Heart left ventricle (tissue), 13 donors: ENCODE data around the gene LRRC32.

Source experiments
- POLR2A ChIP-seq, 2 donors: fragments of 450-650 bp; IDR thresholded peaks; one replicate each; pipeline ENCODE4 v1.6.1; 2017; ENCODE audit warnings: antibody characterized with exemption in 2 of 2, mild to moderate bottlenecking in 2 of 2, moderate library complexity in 2 of 2
- TF ChIP-seq, protein P1 (sequence below), 12 donors: fragments of 200-600 bp; sonication (generic) in 4 of 12; IDR thresholded peaks; one replicate each; pipeline versions ENCODE4 v1.5.0 to v1.8.0; 2018 to 2022; ENCODE audit warnings: antibody characterized with exemption in 12 of 12, mild to moderate bottlenecking in 5 of 12
- donor health status: ischemic (EF 13 %, LVEDD 7.1; RV severe dilation, severe dysfunction).
- donor health status: DM: no; HTN: yes; CAD: no.
- donor health status: DM: no; HTN: no; CAD: no.
- donor health status: ischemic (EF 25% LVEDD 6.9; RV normal size, moderate dysfunction).
- donor health status: ischemic (EF 25% LVEDD 5.7; RV mildly dilated, moderate dysfunction).
- donor health status: ischemic (EF 35%, LVEDD 5.7; RV mildly dilated, moderate dysfunction).
- donor health status: nonischemic (EF 11% LVEDD 7.7; RV severe dilation, severe dysfunction).
- donor health status: DM: yes; HTN: yes; CAD: no.
- donor health status: PGD.
- donor health status: ischemic (EF 29% LVEDD 5.4; RV normal size, mild dysfunction).
- donor health status: nonischemic (EF 23%, LVEDD 6.1; RV moderate dilation, normal function).

GRCh38 chr11:76695771-76696170, 25.2 kb upstream of the LRRC32 start:
- TF ChIP-seq, protein P1, sequence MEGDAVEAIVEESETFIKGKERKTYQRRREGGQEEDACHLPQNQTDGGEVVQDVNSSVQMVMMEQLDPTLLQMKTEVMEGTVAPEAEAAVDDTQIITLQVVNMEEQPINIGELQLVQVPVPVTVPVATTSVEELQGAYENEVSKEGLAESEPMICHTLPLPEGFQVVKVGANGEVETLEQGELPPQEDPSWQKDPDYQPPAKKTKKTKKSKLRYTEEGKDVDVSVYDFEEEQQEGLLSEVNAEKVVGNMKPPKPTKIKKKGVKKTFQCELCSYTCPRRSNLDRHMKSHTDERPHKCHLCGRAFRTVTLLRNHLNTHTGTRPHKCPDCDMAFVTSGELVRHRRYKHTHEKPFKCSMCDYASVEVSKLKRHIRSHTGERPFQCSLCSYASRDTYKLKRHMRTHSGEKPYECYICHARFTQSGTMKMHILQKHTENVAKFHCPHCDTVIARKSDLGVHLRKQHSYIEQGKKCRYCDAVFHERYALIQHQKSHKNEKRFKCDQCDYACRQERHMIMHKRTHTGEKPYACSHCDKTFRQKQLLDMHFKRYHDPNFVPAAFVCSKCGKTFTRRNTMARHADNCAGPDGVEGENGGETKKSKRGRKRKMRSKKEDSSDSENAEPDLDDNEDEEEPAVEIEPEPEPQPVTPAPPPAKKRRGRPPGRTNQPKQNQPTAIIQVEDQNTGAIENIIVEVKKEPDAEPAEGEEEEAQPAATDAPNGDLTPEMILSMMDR (IDR thresholded peaks at IDR 0.05) = no peak
- TF ChIP-seq POLR2A (IDR thresholded peaks at IDR 0.05) = no peak
